ENCODE data around the gene GRIN1.

DNA sequence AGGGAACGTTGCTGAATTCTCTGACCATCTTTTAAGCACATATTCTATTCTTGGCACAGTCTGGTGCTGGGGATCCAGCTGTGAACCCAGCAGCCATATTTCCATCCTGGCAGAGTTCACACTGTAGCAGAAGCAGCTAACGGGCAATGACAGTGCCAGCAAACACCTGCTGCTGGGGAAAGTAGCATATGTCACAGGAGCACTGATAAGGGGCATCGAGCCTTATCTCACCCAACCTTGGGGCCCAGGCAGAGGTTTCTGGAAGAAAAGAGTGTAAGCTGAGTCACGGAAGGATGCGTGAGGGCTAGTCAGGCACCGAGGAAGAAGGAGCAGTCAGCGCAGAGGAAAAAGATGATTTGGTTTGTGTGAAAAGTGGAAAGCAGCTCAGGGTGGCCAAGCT lies 67.6 kb downstream of the GRIN1 start:
- TF ChIP-seq SP1 (IDR thresholded peaks at IDR 0.05; ENCODE audit: low read depth, low read length) (no peak), IKZF1 (conservative IDR thresholded peaks at IDR 0.05) (no peak), POLR2A (IDR thresholded peaks at IDR 0.05; ENCODE audit: low read depth, low read length) (no peak), RBBP5 (conservative IDR thresholded peaks at IDR 0.05) (no peak), PAX5 (IDR thresholded peaks at IDR 0.05; ENCODE audit: borderline replicate concordance, low read depth, low read length) (no peak)
- TF ChIP-seq, protein P1, sequence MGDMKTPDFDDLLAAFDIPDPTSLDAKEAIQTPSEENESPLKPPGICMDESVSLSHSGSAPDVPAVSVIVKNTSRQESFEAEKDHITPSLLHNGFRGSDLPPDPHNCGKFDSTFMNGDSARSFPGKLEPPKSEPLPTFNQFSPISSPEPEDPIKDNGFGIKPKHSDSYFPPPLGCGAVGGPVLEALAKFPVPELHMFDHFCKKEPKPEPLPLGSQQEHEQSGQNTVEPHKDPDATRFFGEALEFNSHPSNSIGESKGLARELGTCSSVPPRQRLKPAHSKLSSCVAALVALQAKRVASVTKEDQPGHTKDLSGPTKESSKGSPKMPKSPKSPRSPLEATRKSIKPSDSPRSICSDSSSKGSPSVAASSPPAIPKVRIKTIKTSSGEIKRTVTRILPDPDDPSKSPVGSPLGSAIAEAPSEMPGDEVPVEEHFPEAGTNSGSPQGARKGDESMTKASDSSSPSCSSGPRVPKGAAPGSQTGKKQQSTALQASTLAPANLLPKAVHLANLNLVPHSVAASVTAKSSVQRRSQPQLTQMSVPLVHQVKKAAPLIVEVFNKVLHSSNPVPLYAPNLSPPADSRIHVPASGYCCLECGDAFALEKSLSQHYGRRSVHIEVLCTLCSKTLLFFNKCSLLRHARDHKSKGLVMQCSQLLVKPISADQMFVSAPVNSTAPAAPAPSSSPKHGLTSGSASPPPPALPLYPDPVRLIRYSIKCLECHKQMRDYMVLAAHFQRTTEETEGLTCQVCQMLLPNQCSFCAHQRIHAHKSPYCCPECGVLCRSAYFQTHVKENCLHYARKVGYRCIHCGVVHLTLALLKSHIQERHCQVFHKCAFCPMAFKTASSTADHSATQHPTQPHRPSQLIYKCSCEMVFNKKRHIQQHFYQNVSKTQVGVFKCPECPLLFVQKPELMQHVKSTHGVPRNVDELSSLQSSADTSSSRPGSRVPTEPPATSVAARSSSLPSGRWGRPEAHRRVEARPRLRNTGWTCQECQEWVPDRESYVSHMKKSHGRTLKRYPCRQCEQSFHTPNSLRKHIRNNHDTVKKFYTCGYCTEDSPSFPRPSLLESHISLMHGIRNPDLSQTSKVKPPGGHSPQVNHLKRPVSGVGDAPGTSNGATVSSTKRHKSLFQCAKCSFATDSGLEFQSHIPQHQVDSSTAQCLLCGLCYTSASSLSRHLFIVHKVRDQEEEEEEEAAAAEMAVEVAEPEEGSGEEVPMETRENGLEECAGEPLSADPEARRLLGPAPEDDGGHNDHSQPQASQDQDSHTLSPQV (IDR thresholded peaks at IDR 0.05): no peak
- TF ChIP-seq, protein P2, sequence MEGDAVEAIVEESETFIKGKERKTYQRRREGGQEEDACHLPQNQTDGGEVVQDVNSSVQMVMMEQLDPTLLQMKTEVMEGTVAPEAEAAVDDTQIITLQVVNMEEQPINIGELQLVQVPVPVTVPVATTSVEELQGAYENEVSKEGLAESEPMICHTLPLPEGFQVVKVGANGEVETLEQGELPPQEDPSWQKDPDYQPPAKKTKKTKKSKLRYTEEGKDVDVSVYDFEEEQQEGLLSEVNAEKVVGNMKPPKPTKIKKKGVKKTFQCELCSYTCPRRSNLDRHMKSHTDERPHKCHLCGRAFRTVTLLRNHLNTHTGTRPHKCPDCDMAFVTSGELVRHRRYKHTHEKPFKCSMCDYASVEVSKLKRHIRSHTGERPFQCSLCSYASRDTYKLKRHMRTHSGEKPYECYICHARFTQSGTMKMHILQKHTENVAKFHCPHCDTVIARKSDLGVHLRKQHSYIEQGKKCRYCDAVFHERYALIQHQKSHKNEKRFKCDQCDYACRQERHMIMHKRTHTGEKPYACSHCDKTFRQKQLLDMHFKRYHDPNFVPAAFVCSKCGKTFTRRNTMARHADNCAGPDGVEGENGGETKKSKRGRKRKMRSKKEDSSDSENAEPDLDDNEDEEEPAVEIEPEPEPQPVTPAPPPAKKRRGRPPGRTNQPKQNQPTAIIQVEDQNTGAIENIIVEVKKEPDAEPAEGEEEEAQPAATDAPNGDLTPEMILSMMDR (IDR thresholded peaks at IDR 0.05 in 2 of 3, conservative IDR thresholded peaks at IDR 0.05 in 1 of 3; ENCODE audit: control insufficient read depth in 2 of 3, extremely low read depth in 1 of 3, insufficient read depth in 1 of 3, low read depth in 3 of 3, low read length in 3 of 3): no peak
